SH-SY5Y (cell line): ENCODE results near the gene ITGA3.

Experiments
- GATA2 ChIP-seq: IDR thresholded peaks from 2 replicates; pipeline ENCODE4 v1.6.1; 2011; ENCODE audit warnings: mild to moderate bottlenecking, low read depth, low read length
- GATA3 ChIP-seq: IDR thresholded peaks from 2 replicates; pipeline ENCODE4 v1.6.1; 2011; ENCODE audit warnings: low read depth, mild to moderate bottlenecking, low read length, moderate library complexity

- TF ChIP-seq GATA2: no peak
- no peak for TF ChIP-seq GATA3
These were observed 53.9 kb downstream of the ITGA3 start for GRCh38 chr17:50109785-50110184.
